HG03103 (cell line): ENCODE measurements around the gene NRG3.

Experiments used
- ATAC-seq: cut with Tn5 transposase; IDR thresholded peaks from one replicate; pipeline ENCODE4 v1.9.1; 2021; ENCODE audit warnings: low read depth; ENCODE audit not compliant: unreplicated experiment

Gene NRG3

GRCh38 chr10:82353381-82353780, 478.4 kb downstream of the NRG3 start:
- ATAC-seq: no peak

- no peak for ATAC-seq
Observed at GRCh38 chr10:82358486-82359099, 483.6 kb downstream of the NRG3 start.

GRCh38 chr10:82361256-82361655, 486.3 kb downstream of the NRG3 start:
- ATAC-seq: no peak

- no peak for ATAC-seq
Observed at GRCh38 chr10:82377608-82378007, 502.6 kb downstream of the NRG3 start.

GRCh38 chr10:82378146-82378545, 503.2 kb downstream of the NRG3 start:
- ATAC-seq: no peak

- ATAC-seq: no peak
Observed at GRCh38 chr10:82383350-82383749, 508.4 kb downstream of the NRG3 start.

GRCh38 chr10:82390866-82391658, 516.1 kb downstream of the NRG3 start:
- no peak for ATAC-seq

- no peak for ATAC-seq
Observed at GRCh38 chr10:82391971-82392370, 517.0 kb downstream of the NRG3 start.

- no peak for ATAC-seq
Observed at GRCh38 chr10:82392533-82392932, 517.5 kb downstream of the NRG3 start.

- ATAC-seq: no peak
Observed at GRCh38 chr10:82394122-82394521, 519.1 kb downstream of the NRG3 start.

- no peak for ATAC-seq
Observed at GRCh38 chr10:82394987-82395386, 520.0 kb downstream of the NRG3 start.

GRCh38 chr10:82396886-82397285, 521.9 kb downstream of the NRG3 start:
- no peak for ATAC-seq

- ATAC-seq: no peak
Observed at GRCh38 chr10:82397854-82398253, 522.9 kb downstream of the NRG3 start.

- ATAC-seq: no peak
Observed at GRCh38 chr10:82399850-82400249, 524.9 kb downstream of the NRG3 start.

GRCh38 chr10:82400841-82401240, 525.8 kb downstream of the NRG3 start:
- no peak for ATAC-seq

GRCh38 chr10:82402906-82403401, 528.0 kb downstream of the NRG3 start:
- no peak for ATAC-seq

GRCh38 chr10:82409671-82410070, 534.7 kb downstream of the NRG3 start:
- ATAC-seq: no peak

GRCh38 chr10:82411416-82411815, 536.4 kb downstream of the NRG3 start:
- ATAC-seq: no peak

GRCh38 chr10:82420001-82420400, 545.0 kb downstream of the NRG3 start:
- ATAC-seq: no peak

- no peak for ATAC-seq
Observed at GRCh38 chr10:82429302-82429701, 554.3 kb downstream of the NRG3 start.

- no peak for ATAC-seq
Observed at GRCh38 chr10:82438277-82438676, 563.3 kb downstream of the NRG3 start.

- ATAC-seq: no peak
Observed at GRCh38 chr10:82440775-82441174, 565.8 kb downstream of the NRG3 start.
